Right atrium auricular region (tissue), 2 donors: ENCODE results near the gene RPS6KA1. TPM values are rescaled to one million over a fixed set of nuclear protein-coding genes. Genes with fewer than 3 reads are reported as not detected.

ENCODE experiments used
- DNase-seq: peaks from one replicate; pipeline ENCODE4 v3.0.0-alpha.2; 2019; ENCODE audit warnings: low spot score
- H3K27ac ChIP-seq, 2 donors: fragments of 200-600 bp; sonication (generic); 1 replicate in 1 of 2; 2 replicates in 1 of 2; pipeline ENCODE4 v1.5.1; 2016 to 2019
- H3K27me3 ChIP-seq, 2 donors: fragments of 200-600 bp; sonication (generic); one replicate each; pipeline versions ENCODE4 v1.5.1 to v1.6.0; 2017 to 2019
- H3K36me3 ChIP-seq: fragments of 200-600 bp; sonication (generic); one replicate; pipeline ENCODE4 v1.5.1; 2016
- H3K4me1 ChIP-seq, 2 donors: fragments of 200-600 bp; sonication (generic); one replicate each; pipeline versions ENCODE4 v1.5.1 to v1.6.0; 2017 to 2019
- H3K4me3 ChIP-seq, 2 donors: fragments of 200-600 bp; sonication (generic); 1 replicate in 1 of 2; 2 replicates in 1 of 2; pipeline ENCODE4 v1.5.1; 2017 to 2019; ENCODE audit warnings: mild to moderate bottlenecking in 1 of 2, moderate library complexity in 1 of 2
- H3K9me3 ChIP-seq, 2 donors: fragments of 200-600 bp; sonication (generic); one replicate each; pipeline ENCODE4 v1.5.1; 2019
- CTCF ChIP-seq, 2 donors: fragments of 200-600 bp; sonication (generic); IDR thresholded peaks; one replicate each; pipeline ENCODE4 v1.5.1; 2019; ENCODE audit warnings: antibody characterized with exemption in 2 of 2
- total RNA-seq, 2 donors: library from RNA; depleted of rRNA; stranded (reverse); fragments of >200 nt; gene quantifications; one replicate each; pipeline ENCODE4 v1.1.0, GENCODE V29; 2016

Gene RPS6KA1
- total RNA-seq, 2 donors from 2014 or later, result 1.8 to 6.9 TPM

- DNase-seq, result no peak
- peaks cover 0 to 7% of the 10 kb centered on the region in 2 donors for H3K4me1 ChIP-seq
- H3K27ac ChIP-seq, result no peak overlapping the region
- no peaks in the 10 kb centered on the region for H3K9me3 ChIP-seq
- TF ChIP-seq CTCF (IDR thresholded peaks at IDR 0.05), result no peak
- H3K4me3 ChIP-seq, result no peak overlapping the region
- H3K27me3 ChIP-seq, result no peaks in the 10 kb centered on the region
- H3K36me3 ChIP-seq, result no peaks in the 10 kb centered on the region
These were observed 41.8 kb downstream of the RPS6KA1 start for GRCh38 chr1:26571381-26571780.

GRCh38 chr1:26574018-26574417, 44.5 kb downstream of the RPS6KA1 start:
- no peak for DNase-seq
- H3K36me3 ChIP-seq, result no peaks in the 10 kb centered on the region
- peaks cover 0 to 7% of the 10 kb centered on the region in 2 donors for H3K4me1 ChIP-seq
- no peak overlapping the region for H3K4me3 ChIP-seq
- H3K9me3 ChIP-seq, result no peaks in the 10 kb centered on the region
- H3K27ac ChIP-seq, result no peak overlapping the region
- H3K27me3 ChIP-seq, result no peaks in the 10 kb centered on the region
- TF ChIP-seq CTCF (IDR thresholded peaks at IDR 0.05), result no peak

GRCh38 chr1:26574719-26575251, 45.2 kb downstream of the RPS6KA1 start:
- Histone ChIP-seq H3K4me1 (peaks cover 0 to 7% of the 10 kb centered on the region in 2 donors), H3K27me3 (no peaks in the 10 kb centered on the region), H3K4me3 (no peak overlapping the region), H3K9me3 (no peaks in the 10 kb centered on the region), H3K36me3 (no peaks in the 10 kb centered on the region), H3K27ac (no peak overlapping the region)
- TF ChIP-seq CTCF (IDR thresholded peaks at IDR 0.05), result no peak
- no peak for DNase-seq

GRCh38 chr1:26575348-26575747, 45.8 kb downstream of the RPS6KA1 start:
- Histone ChIP-seq H3K9me3 (no peaks in the 10 kb centered on the region), H3K4me3 (no peak overlapping the region), H3K36me3 (no peaks in the 10 kb centered on the region), H3K27me3 (no peaks in the 10 kb centered on the region), H3K27ac (no peak overlapping the region), H3K4me1 (peaks cover 0 to 7% of the 10 kb centered on the region in 2 donors)
- no peak for DNase-seq
- TF ChIP-seq CTCF (IDR thresholded peaks at IDR 0.05), result no peak

- peaks cover 0 to 7% of the 10 kb centered on the region in 2 donors for H3K4me1 ChIP-seq
- DNase-seq, result no peak
- H3K36me3 ChIP-seq, result no peaks in the 10 kb centered on the region
- no peak for TF ChIP-seq CTCF (IDR thresholded peaks at IDR 0.05)
- no peaks in the 10 kb centered on the region for H3K9me3 ChIP-seq
- no peak overlapping the region for H3K27ac ChIP-seq
- H3K4me3 ChIP-seq, result no peak overlapping the region
- no peaks in the 10 kb centered on the region for H3K27me3 ChIP-seq
These were observed 48.6 kb downstream of the RPS6KA1 start for GRCh38 chr1:26578167-26578566.

- Histone ChIP-seq H3K4me3 (no peak overlapping the region), H3K36me3 (no peaks in the 10 kb centered on the region), H3K9me3 (no peaks in the 10 kb centered on the region), H3K27me3 (no peaks in the 10 kb centered on the region), H3K4me1 (peaks cover 0 to 4% of the 10 kb centered on the region in 2 donors), H3K27ac (no peak overlapping the region)
- TF ChIP-seq CTCF (IDR thresholded peaks at IDR 0.05), result no peak
- DNase-seq, result no peak
These were observed 50.1 kb downstream of the RPS6KA1 start for GRCh38 chr1:26579681-26580111.
